ENCODE results near the gene CAP1.
A peak's percentile ranks its signal among the peaks of the same experiment; 100 is the strongest.
"Not testable (repeated sequence)": the region's sequence is repeated elsewhere in the genome, so short reads cannot be mapped to it uniquely, and the experiment has no call there.

Gene CAP1

DNA sequence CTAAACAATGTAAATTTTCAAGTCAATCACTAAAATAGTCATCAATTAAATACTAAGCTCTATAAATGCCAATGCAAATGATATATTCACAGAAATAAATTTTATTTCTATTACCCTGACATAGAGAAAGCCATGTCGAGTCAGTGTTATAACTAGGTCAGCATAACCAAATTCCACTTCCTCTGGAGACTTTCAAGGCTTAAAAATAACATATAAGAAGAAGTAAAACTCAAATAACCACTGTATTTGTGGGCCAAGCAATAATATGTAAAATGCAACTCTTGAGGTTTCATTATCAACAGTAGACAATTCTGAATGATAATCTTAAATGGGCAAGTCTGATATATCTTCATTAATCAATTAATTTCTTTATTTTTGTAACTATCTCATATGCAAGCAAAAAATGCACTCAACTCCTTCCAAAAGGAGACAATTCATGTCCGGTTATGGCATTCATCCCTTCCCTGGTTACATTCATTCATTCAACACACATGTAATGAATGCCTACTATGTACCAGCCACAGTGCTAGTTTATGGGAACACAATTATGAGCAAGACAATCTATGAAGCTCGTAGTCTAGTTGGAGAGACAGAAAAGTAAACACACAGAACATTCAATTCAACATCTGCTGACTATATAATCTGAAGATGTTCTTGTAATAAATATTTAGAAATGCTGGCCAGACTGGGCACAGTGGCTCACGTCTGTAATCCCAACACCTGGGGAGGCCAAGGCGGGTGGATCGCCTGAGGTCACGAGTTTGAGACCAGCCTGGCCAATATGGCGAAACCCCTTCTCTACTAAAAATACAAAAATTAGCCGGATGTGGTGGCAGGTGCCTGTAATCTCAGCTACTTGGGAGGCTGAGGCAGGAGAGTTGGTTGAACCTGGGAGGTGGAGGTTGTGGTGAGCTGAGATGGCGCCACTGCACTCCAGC, 37.1 kb upstream of the CAP1 start:
- H3K36me3 ChIP-seq (ENCODE audit: control insufficient read depth in 4 of 4, insufficient read depth in 4 of 4, low read length in 3 of 4) = no peaks in the 10 kb centered on the region
- H3K27me3 ChIP-seq (replicated peaks in 2 of 5; ENCODE audit: control insufficient read depth in 4 of 5, insufficient read depth in 5 of 5, low read length in 4 of 5) = no peaks in the 10 kb centered on the region
- 89% methylated on average over 2 of the region's 10 CpGs for WGBS (ENCODE audit: insufficient coverage)
- ChIA-PET CTCF (no interaction called here), POLR2A (interaction anchor here (0.7 kb wide), 1 partner anchor 104 kb away, joined by 3 read pairs; no protein-coding TSS in a partner anchor)
- DNase-seq = peak in 1 of 3 donors; percentile 19
- H3K9me3 ChIP-seq (ENCODE audit: control extremely low read depth in 1 of 5, control insufficient read depth in 4 of 5, insufficient read depth in 2 of 5, low read depth in 1 of 5, low read length in 4 of 5) = peaks cover 0 to 8% (median 0%) of the 10 kb centered on the region in 5 experiments
- H3K4me3 ChIP-seq (ENCODE audit: control insufficient read depth in 1 of 7, extremely low read depth in 1 of 7, insufficient read depth in 4 of 7, low read depth in 2 of 7, low read length in 6 of 7) = no peak overlapping the region
- no peak overlapping the region for H3K27ac ChIP-seq (ENCODE audit: insufficient read depth in 1 of 2, low read depth in 1 of 2, low read length in 2 of 2, poor library complexity in 1 of 2, severe bottlenecking in 2 of 2)
- H3K4me1 ChIP-seq (ENCODE audit: control extremely low read depth in 1 of 4, control insufficient read depth in 4 of 4, insufficient read depth in 4 of 4, low read length in 3 of 4) = peaks cover 0 to 6% (median 3%) of the 10 kb centered on the region in 4 experiments

DNA sequence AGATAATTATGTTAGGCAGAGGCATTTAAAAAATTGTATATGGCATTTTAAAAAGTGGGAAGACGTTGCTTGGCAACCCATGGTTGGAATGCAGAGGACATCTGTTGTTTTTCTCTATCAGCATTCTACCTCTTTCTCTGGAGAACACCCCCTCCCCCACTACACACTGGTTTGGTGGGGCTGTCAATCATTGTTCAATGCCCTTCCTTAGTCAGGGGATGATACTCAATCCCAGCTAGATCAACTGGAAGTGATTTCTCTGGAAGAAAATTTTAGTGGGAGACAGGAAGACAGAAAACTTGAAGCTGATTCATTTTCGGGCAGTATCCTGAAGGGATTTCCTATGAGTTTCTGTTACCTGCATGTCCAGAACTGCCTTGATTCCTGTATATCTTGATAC, 35.7 kb upstream of the CAP1 start:
- 90% methylated on average over 1 of the region's 2 CpGs for WGBS (ENCODE audit: insufficient coverage)
- POLR2A ChIA-PET = no interaction called here
- no peak for DNase-seq
- Histone ChIP-seq H3K36me3 (ENCODE audit: control insufficient read depth in 4 of 4, insufficient read depth in 4 of 4, low read length in 3 of 4) (no peaks in the 10 kb centered on the region), H3K9me3 (ENCODE audit: control extremely low read depth in 1 of 5, control insufficient read depth in 4 of 5, insufficient read depth in 2 of 5, low read depth in 1 of 5, low read length in 4 of 5) (peaks cover 0 to 8% (median 0%) of the 10 kb centered on the region in 5 experiments), H3K4me3 (ENCODE audit: control insufficient read depth in 1 of 7, extremely low read depth in 1 of 7, insufficient read depth in 4 of 7, low read depth in 2 of 7, low read length in 6 of 7) (no peak overlapping the region), H3K27me3 (replicated peaks in 2 of 5; ENCODE audit: control insufficient read depth in 4 of 5, insufficient read depth in 5 of 5, low read length in 4 of 5) (no peaks in the 10 kb centered on the region), H3K27ac (ENCODE audit: insufficient read depth in 1 of 2, low read depth in 1 of 2, low read length in 2 of 2, poor library complexity in 1 of 2, severe bottlenecking in 2 of 2) (no peak overlapping the region), H3K4me1 (ENCODE audit: control extremely low read depth in 1 of 4, control insufficient read depth in 4 of 4, insufficient read depth in 4 of 4, low read length in 3 of 4) (peaks cover 0 to 6% (median 3%) of the 10 kb centered on the region in 4 experiments)
- CTCF ChIA-PET = no interaction called here

DNA sequence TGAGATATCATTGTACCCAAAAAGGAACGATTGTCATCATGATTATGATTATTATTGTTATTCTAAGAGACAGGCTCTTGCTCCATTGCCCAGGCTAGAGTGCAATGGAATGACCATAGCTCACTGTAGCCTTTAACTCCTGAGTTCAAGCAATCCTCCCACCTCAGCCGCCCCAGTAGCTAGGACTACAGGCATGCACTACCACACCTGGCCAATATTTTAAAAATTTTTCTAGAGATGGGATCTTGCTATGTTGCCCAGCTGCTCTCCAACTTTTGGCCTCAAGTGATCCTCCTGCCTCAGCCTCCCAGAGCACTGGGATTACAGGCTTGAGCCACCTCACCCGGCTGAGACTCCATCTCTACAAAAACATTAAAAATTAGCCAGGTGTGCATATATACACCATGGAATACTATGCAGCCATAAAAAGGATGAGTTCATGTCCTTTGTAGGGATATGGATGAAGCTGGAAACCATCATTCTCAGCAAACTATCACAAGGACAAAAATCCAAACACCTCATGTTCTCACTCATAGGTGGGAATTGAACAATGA, 33.0 kb upstream of the CAP1 start:
- H3K4me3 ChIP-seq (ENCODE audit: control insufficient read depth in 1 of 7, extremely low read depth in 1 of 7, insufficient read depth in 4 of 7, low read depth in 2 of 7, low read length in 6 of 7); H3K27ac ChIP-seq (ENCODE audit: insufficient read depth in 1 of 2, low read depth in 1 of 2, low read length in 2 of 2, poor library complexity in 1 of 2, severe bottlenecking in 2 of 2); CTCF ChIA-PET; H3K4me1 ChIP-seq (ENCODE audit: control extremely low read depth in 1 of 4, control insufficient read depth in 4 of 4, insufficient read depth in 4 of 4, low read length in 3 of 4); H3K27me3 ChIP-seq (replicated peaks in 2 of 5; ENCODE audit: control insufficient read depth in 4 of 5, insufficient read depth in 5 of 5, low read length in 4 of 5); H3K9me3 ChIP-seq (ENCODE audit: control extremely low read depth in 1 of 5, control insufficient read depth in 4 of 5, insufficient read depth in 2 of 5, low read depth in 1 of 5, low read length in 4 of 5); POLR2A ChIA-PET; DNase-seq; H3K36me3 ChIP-seq (ENCODE audit: control insufficient read depth in 4 of 4, insufficient read depth in 4 of 4, low read length in 3 of 4): not testable (repeated sequence)
- 100% methylated on average over 1 of the region's 3 CpGs for WGBS (ENCODE audit: insufficient coverage)

DNA sequence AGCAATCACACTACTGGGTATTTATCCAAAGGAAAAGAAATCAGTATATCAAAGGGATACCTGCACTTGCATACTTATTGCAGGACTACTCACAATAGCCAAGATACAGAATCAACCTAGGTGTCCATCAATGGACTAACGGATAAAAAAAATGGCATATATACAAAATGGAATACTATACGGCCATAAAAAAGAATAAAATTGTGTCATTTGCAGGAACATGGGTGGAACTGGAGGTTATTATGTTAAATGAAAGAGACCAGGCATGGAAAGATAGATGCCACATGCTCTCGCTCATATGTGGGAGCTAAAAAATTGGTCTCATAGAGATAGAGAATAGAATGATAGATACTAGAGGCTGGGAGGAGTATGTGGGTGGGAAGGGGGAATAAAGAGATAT, 29.3 kb upstream of the CAP1 start:
- Histone ChIP-seq H3K4me3 (ENCODE audit: control insufficient read depth in 1 of 7, extremely low read depth in 1 of 7, insufficient read depth in 4 of 7, low read depth in 2 of 7, low read length in 6 of 7) (no peak overlapping the region), H3K27me3 (replicated peaks in 2 of 5; ENCODE audit: control insufficient read depth in 4 of 5, insufficient read depth in 5 of 5, low read length in 4 of 5) (no peaks in the 10 kb centered on the region), H3K4me1 (ENCODE audit: control extremely low read depth in 1 of 4, control insufficient read depth in 4 of 4, insufficient read depth in 4 of 4, low read length in 3 of 4) (peaks cover 2 to 19% (median 12%) of the 10 kb centered on the region in 4 experiments), H3K27ac (ENCODE audit: insufficient read depth in 1 of 2, low read depth in 1 of 2, low read length in 2 of 2, poor library complexity in 1 of 2, severe bottlenecking in 2 of 2) (no peak overlapping the region), H3K9me3 (ENCODE audit: control extremely low read depth in 1 of 5, control insufficient read depth in 4 of 5, insufficient read depth in 2 of 5, low read depth in 1 of 5, low read length in 4 of 5) (no peaks in the 10 kb centered on the region), H3K36me3 (ENCODE audit: control insufficient read depth in 4 of 4, insufficient read depth in 4 of 4, low read length in 3 of 4) (no peaks in the 10 kb centered on the region)
- WGBS (ENCODE audit: insufficient coverage) = 100% methylated on average over 2 of the region's 3 CpGs
- DNase-seq = no peak
- POLR2A ChIA-PET = no interaction called here
- CTCF ChIA-PET = interaction anchor here (1.3 kb wide), 1 partner anchor 15 kb away, joined by 4 read pairs; no protein-coding TSS in a partner anchor

DNA sequence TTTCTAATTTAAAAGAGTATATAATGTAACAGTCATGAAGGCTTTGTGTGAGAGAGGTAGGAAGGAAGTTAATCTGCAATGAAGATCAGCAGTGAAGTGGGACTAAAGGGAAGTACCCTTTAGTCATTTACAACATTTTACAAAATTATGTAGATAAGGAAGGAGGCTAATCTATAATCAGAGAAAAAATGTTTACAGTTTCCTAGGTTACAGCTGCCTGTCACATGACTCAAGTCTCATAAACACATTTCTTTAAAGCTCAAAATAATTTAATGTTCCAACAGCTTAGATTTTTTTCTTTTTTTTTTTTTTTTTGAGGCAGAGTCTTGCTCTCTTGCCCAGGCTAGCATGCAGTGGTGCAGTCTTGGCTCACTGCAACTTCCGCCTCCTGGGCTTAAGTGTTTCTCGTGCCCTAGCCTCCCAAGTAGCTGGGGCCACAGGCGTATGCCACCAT, 26.2 kb upstream of the CAP1 start:
- WGBS (ENCODE audit: insufficient coverage) = 71% methylated on average over 3 of the region's 3 CpGs
- ChIA-PET CTCF (interaction anchor here (1.2 to 2.0 kb wide), 2 partner anchors 10 to 14 kb away, joined by 3 to 8 read pairs; no protein-coding TSS in a partner anchor), POLR2A (no interaction called here)
- Histone ChIP-seq H3K36me3 (ENCODE audit: control insufficient read depth in 4 of 4, insufficient read depth in 4 of 4, low read length in 3 of 4) (no peaks in the 10 kb centered on the region), H3K4me3 (ENCODE audit: control insufficient read depth in 1 of 7, extremely low read depth in 1 of 7, insufficient read depth in 4 of 7, low read depth in 2 of 7, low read length in 6 of 7) (no peak overlapping the region), H3K9me3 (ENCODE audit: control extremely low read depth in 1 of 5, control insufficient read depth in 4 of 5, insufficient read depth in 2 of 5, low read depth in 1 of 5, low read length in 4 of 5) (peaks cover 0 to 2% (median 0%) of the 10 kb centered on the region in 5 experiments), H3K4me1 (ENCODE audit: control extremely low read depth in 1 of 4, control insufficient read depth in 4 of 4, insufficient read depth in 4 of 4, low read length in 3 of 4) (peaks cover 2 to 22% (median 12%) of the 10 kb centered on the region in 4 experiments), H3K27ac (ENCODE audit: insufficient read depth in 1 of 2, low read depth in 1 of 2, low read length in 2 of 2, poor library complexity in 1 of 2, severe bottlenecking in 2 of 2) (peak overlapping the region; percentile 50 to 79), H3K27me3 (replicated peaks in 2 of 5; ENCODE audit: control insufficient read depth in 4 of 5, insufficient read depth in 5 of 5, low read length in 4 of 5) (no peaks in the 10 kb centered on the region)
- DNase-seq = peak; percentile 76 to 89 (median 82)

DNA sequence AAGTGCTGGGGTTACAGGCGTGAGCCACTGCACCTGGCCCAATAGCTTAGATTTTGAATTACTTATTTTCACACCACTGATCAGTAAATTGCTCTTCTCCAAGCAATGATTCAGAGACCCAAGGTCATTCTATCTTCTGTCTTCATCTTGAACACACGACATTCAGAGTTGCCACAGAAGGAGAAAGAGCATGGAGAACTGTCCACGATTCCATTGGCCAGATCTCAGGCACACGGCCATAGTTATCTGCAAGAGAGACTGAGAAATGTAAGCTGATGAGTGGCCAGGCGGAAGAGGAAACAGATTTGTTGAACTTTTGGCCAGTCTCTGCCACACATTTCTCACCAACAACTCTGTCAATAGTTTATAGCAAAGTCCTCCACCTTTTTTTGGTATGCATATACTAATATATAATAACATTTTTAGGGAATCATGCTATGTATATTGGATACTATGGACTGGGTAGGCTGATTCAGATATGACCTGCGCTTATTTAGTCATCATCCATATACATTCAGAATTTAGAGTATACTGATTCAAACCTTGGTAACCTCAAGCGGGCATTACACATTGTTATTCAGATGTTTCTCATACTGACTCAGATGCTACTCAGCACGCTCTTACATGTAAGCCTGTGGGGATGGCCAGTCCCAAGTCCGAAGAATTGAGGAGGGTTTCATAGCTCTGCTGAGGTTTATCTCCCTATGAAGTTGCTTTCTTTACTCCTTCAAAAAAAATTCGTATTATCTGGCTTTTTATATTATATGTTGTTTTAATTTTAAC, 25.5 kb upstream of the CAP1 start:
- CTCF ChIA-PET = interaction anchor here (1.2 to 2.0 kb wide), 3 partner anchors 9 to 18 kb away, joined by 3 to 8 read pairs (median 3); no protein-coding TSS in a partner anchor

More for the DNA sequence above, 25.5 kb upstream of the CAP1 start:
- peaks cover 0 to 2% (median 0%) of the 10 kb centered on the region in 5 experiments for H3K9me3 ChIP-seq (ENCODE audit: control extremely low read depth in 1 of 5, control insufficient read depth in 4 of 5, insufficient read depth in 2 of 5, low read depth in 1 of 5, low read length in 4 of 5)
- peaks cover 2 to 22% (median 12%) of the 10 kb centered on the region in 4 experiments for H3K4me1 ChIP-seq (ENCODE audit: control extremely low read depth in 1 of 4, control insufficient read depth in 4 of 4, insufficient read depth in 4 of 4, low read length in 3 of 4)
- no peak for DNase-seq
- WGBS (ENCODE audit: insufficient coverage) = 99% methylated on average over 6 of the region's 10 CpGs
- POLR2A ChIA-PET = no interaction called here
- peak overlapping the region in 1 of 7 experiments; percentile 10 for H3K4me3 ChIP-seq (ENCODE audit: control insufficient read depth in 1 of 7, extremely low read depth in 1 of 7, insufficient read depth in 4 of 7, low read depth in 2 of 7, low read length in 6 of 7)
- H3K27ac ChIP-seq (ENCODE audit: insufficient read depth in 1 of 2, low read depth in 1 of 2, low read length in 2 of 2, poor library complexity in 1 of 2, severe bottlenecking in 2 of 2) = peak overlapping the region; percentile 20 to 79
- no peaks in the 10 kb centered on the region for H3K36me3 ChIP-seq (ENCODE audit: control insufficient read depth in 4 of 4, insufficient read depth in 4 of 4, low read length in 3 of 4)
- H3K27me3 ChIP-seq (replicated peaks in 2 of 5; ENCODE audit: control insufficient read depth in 4 of 5, insufficient read depth in 5 of 5, low read length in 4 of 5) = no peaks in the 10 kb centered on the region
